CD4-positive, CD25-positive, alpha-beta regulatory T cell (primary cell): Measurements from ENCODE around the gene BLID. TPM values are rescaled to one million over a fixed set of nuclear protein-coding genes. Genes with fewer than 3 reads are reported as not detected.

ENCODE experiments used
- ATAC-seq, 2 donors: fragments of 150-1000 bp; cut with Tn5 transposase; one replicate each; pipeline ENCODE4 v1.10.0; 2021; ENCODE audit warnings: low read depth in 2 of 2, moderate number of reproducible peaks in 2 of 2, moderate library complexity in 1 of 2
- DNase-seq, 3 donors: peaks; one replicate each; pipeline versions ENCODE4 v3.0.0 to v3.0.0-alpha.2; 2012 to 2022; ENCODE audit warnings: mixed read lengths in 1 of 3
- H3K27ac ChIP-seq: one replicate; pipeline ENCODE4 v1.7.0; 2013; ENCODE audit warnings: mild to moderate bottlenecking, low read length; ENCODE audit not compliant: insufficient read depth, poor library complexity, severe bottlenecking
- H3K27me3 ChIP-seq: one replicate; pipeline ENCODE4 v1.7.0; 2013; ENCODE audit warnings: low read length; ENCODE audit not compliant: control insufficient read depth, insufficient read depth
- H3K36me3 ChIP-seq: one replicate; pipeline ENCODE4 v1.7.0; 2013; ENCODE audit warnings: mild to moderate bottlenecking, low read length, moderate library complexity; ENCODE audit not compliant: control insufficient read depth, insufficient read depth
- H3K4me1 ChIP-seq: 2 replicates; pipeline ENCODE4 v1.7.0; 2013; ENCODE audit warnings: mild to moderate bottlenecking, low read length; ENCODE audit not compliant: insufficient read depth, control insufficient read depth, poor library complexity, severe bottlenecking
- H3K4me3 ChIP-seq: one replicate; pipeline ENCODE4 v1.7.0; 2013; ENCODE audit warnings: low read depth, mild to moderate bottlenecking, low read length, moderate library complexity
- H3K9me3 ChIP-seq, 2 experiments: 1 replicate in 1 of 2; 2 replicates in 1 of 2; pipeline ENCODE4 v1.7.0; 2013; ENCODE audit warnings: low read length in 2 of 2, mild to moderate bottlenecking in 1 of 2, moderate library complexity in 1 of 2; ENCODE audit not compliant: control insufficient read depth in 2 of 2
- H3K27ac Mint-ChIP-seq, 3 donors: one replicate each; pipeline ENCODE4 v1.8.0; 2020 to 2022; ENCODE audit warnings: mild to moderate bottlenecking in 3 of 3, mixed read lengths in 3 of 3, moderate library complexity in 2 of 3
- H3K27me3 Mint-ChIP-seq: one replicate; pipeline ENCODE4 v1.8.0; 2022; ENCODE audit warnings: mild to moderate bottlenecking, mixed read lengths
- H3K36me3 Mint-ChIP-seq: one replicate; pipeline ENCODE4 v1.8.0; 2020; ENCODE audit warnings: mixed read lengths
- H3K4me1 Mint-ChIP-seq, 4 donors: one replicate each; pipeline ENCODE4 v1.8.0; 2020 to 2022; ENCODE audit warnings: mixed read lengths in 4 of 4, mild to moderate bottlenecking in 1 of 4
- H3K4me3 Mint-ChIP-seq, 4 donors: one replicate each; pipeline ENCODE4 v1.8.0; 2020 to 2022; ENCODE audit warnings: mild to moderate bottlenecking in 4 of 4, mixed read lengths in 4 of 4, moderate library complexity in 3 of 4
- H3K9me3 Mint-ChIP-seq, 7 donors: one replicate each; pipeline ENCODE4 v1.8.0; 2020 to 2022; ENCODE audit warnings: mixed read lengths in 7 of 7, mild to moderate bottlenecking in 3 of 7, moderate library complexity in 2 of 7
- polyA plus RNA-seq, 4 donors: library from polyadenylated mRNA; unstranded; fragments of 300-500 nt; fragmentation: Illumina TruSeq; gene quantifications; one replicate each; pipeline ENCODE4 v1.2.3, GENCODE V29; 2021
- total RNA-seq: library from RNA; stranded (reverse); gene quantifications from one replicate; pipeline ENCODE4 v1.2.3, GENCODE V29; 2022

BLID gene
- total and polyA plus RNA-seq, 5 donors from 2014 or later: not detected

DNA sequence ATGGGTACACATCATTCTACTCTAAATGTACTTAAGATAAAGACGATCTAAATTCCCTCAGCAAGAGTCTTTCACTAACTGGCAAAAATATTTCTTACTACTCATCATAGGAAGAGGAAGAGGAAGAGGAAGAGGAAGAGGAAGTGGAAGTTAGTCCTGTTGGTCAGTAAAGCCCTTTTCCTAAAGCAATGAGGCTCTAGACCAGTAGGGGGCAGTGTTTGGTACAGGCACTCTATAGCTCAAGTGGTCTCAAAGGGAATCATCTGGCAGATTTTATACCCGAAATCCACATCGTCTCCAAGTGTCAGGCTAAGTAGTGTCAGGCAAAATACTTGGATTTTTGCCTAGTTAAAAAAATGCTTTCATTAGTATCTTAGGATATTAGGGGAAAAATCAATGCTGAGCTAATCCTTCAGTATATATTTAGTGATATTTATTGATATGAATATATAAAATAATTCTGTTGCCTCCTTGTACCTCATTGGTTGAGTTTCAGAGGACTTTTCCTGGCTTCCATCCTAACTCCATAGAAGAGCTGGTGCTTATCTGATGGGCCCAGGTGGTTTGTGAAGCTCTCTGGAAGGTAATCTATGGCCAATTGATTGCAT is 7.7 kb downstream of the BLID start:
- no peak overlapping the region for H3K27ac ChIP-seq
- Mint-ChIP-seq H3K27ac (no peak overlapping the region), H3K4me3 (no peak overlapping the region), H3K36me3 (no peaks in the 10 kb centered on the region), H3K9me3 (peaks cover 0 to 6% (median 0%) of the 10 kb centered on the region in 7 donors), H3K27me3 (no peaks in the 10 kb centered on the region), H3K4me1 (no peaks in the 10 kb centered on the region)
- DNase-seq (peak in 1 of 3 donors; percentile 9), ATAC-seq (no peak)
- no peaks in the 10 kb centered on the region for H3K36me3 ChIP-seq
- H3K27me3 ChIP-seq: peaks cover 2% of the 10 kb centered on the region
- no peaks in the 10 kb centered on the region for H3K4me1 ChIP-seq
- H3K9me3 ChIP-seq: no peaks in the 10 kb centered on the region
- no peak overlapping the region for H3K4me3 ChIP-seq

DNA sequence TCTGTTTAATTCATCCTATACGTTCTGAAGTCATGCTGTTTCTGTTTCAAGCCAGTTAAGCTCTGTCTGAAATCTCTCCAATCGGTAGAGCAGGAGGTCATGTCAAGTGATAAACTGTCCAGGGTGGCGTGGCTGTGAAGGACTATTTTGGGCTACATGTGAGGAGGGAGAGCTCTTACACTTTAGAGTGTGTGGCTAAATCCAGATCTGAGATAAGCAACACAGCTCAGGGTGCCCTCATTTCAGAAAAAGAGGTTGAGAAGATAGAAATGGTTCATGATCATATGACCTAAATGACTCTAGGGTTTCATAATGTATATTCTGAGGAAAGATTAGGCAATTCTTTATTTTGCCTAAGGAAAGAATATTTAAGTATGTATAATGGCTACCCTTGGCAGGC is 8.4 kb downstream of the BLID start:
- H3K27me3 Mint-ChIP-seq: no peaks in the 10 kb centered on the region

DNA sequence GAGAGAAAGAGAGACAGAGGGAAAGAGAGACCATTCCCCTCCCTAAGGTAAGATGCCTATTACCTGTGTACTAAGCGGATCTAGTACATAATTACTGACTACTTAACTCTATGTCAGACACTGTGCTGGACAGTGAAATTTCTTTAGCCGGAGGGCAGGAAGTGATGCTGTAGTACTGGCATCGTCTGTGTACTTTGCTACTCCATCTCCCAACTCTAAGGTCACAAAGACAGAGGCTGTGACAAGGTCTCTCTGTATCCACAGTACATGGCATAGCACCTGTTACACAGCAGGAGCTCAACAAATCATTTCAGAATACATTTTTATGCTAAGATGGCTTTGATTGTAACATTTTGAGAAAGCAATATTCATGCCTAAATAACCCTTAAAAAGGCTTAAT is 9.0 kb downstream of the BLID start:
- H3K36me3 Mint-ChIP-seq: no peaks in the 10 kb centered on the region
- DNase-seq (no peak), ATAC-seq (no peak)
- peaks cover 4% of the 10 kb centered on the region for H3K27me3 ChIP-seq
- H3K4me3 ChIP-seq: no peak overlapping the region
- no peak overlapping the region for H3K27ac ChIP-seq
- H3K4me3 Mint-ChIP-seq: no peak overlapping the region
- no peaks in the 10 kb centered on the region for H3K9me3 ChIP-seq
- no peak overlapping the region for H3K27ac Mint-ChIP-seq
- H3K4me1 Mint-ChIP-seq: no peaks in the 10 kb centered on the region
- H3K27me3 Mint-ChIP-seq: no peaks in the 10 kb centered on the region
- no peaks in the 10 kb centered on the region for H3K4me1 ChIP-seq
- no peaks in the 10 kb centered on the region for H3K36me3 ChIP-seq
- H3K9me3 Mint-ChIP-seq: peaks cover 0 to 6% (median 0%) of the 10 kb centered on the region in 7 donors

More for the DNA sequence above, 8.4 kb downstream of the BLID start:
- Histone ChIP-seq H3K36me3 (no peaks in the 10 kb centered on the region), H3K27ac (no peak overlapping the region), H3K27me3 (peaks cover 2% of the 10 kb centered on the region), H3K4me1 (no peaks in the 10 kb centered on the region), H3K9me3 (no peaks in the 10 kb centered on the region), H3K4me3 (no peak overlapping the region)
- H3K36me3 Mint-ChIP-seq: no peaks in the 10 kb centered on the region
- peaks cover 0 to 6% (median 0%) of the 10 kb centered on the region in 7 donors for H3K9me3 Mint-ChIP-seq
- DNase-seq (no peak), ATAC-seq (no peak)
- H3K27ac Mint-ChIP-seq: no peak overlapping the region
- H3K4me3 Mint-ChIP-seq: no peak overlapping the region
- H3K4me1 Mint-ChIP-seq: no peaks in the 10 kb centered on the region

DNA sequence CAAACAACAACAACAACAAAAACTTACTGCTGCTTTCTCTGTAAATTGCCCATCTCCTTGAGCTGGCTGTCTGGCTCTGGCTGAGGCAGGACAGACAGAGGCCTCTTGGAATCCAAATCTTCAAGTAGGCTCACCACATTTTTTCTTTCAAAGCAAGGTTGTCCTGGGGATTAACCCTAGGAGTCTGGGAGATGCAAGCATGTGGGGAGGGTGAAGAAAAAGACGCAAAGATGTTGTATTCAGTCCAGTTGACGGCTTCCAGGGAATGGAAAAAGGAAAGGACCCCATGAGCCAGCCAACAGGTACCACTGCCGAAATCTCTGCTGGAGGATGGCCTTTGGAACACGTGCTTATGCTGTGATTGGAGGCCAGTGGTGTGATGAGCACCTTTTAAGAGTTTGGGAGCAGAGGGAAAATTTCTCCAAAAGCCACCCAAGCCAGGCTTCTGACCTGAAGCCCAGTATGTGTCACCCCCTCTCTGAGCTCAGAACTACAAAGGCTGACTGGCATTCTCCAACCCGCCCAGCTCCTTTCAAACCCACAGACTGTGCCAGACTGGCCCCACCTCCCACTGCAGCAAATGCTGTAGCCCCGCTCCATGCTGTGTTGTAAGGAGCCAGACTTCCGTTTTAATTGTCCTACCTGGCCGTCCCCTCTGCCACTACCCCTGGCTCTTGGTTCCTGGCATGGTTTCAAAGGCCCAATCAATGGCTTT is 10.8 kb downstream of the BLID start:
- Mint-ChIP-seq H3K36me3 (no peaks in the 10 kb centered on the region), H3K4me1 (peaks cover 0 to 5% (median 2%) of the 10 kb centered on the region in 4 donors), H3K9me3 (peaks cover 0 to 7% (median 0%) of the 10 kb centered on the region in 7 donors), H3K4me3 (no peak overlapping the region), H3K27ac (no peak overlapping the region), H3K27me3 (peaks cover 3% of the 10 kb centered on the region)
- H3K4me1 ChIP-seq: peaks cover 3% of the 10 kb centered on the region
- H3K27ac ChIP-seq: no peak overlapping the region
- no peaks in the 10 kb centered on the region for H3K36me3 ChIP-seq
- no peak for DNase-seq
- H3K27me3 ChIP-seq: peaks cover 13% of the 10 kb centered on the region
- H3K4me3 ChIP-seq: no peak overlapping the region
- ATAC-seq: no peak
- H3K9me3 ChIP-seq: no peaks in the 10 kb centered on the region

DNA sequence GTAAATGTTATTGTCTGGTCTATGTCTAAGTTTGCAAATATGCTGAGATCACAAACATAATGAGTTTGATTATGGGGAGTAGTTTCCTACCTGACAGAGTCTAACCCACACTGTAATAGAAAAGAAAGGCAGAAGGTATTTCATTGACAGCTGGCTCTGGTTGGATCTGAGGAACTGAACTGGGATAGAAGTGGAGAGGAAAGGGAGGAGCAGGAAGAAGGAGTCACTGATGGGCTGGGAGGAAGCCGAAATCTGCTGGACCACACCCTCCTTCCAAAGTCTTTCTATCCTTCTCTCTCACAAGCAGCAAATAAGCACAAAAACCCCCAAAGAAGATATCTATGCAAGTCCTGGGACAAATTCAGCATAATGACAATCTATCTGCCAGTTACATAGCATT is 11.7 kb downstream of the BLID start:
- Histone ChIP-seq H3K4me3 (no peak overlapping the region), H3K27me3 (peaks cover 18% of the 10 kb centered on the region), H3K9me3 (no peaks in the 10 kb centered on the region), H3K4me1 (peaks cover 3% of the 10 kb centered on the region), H3K27ac (no peak overlapping the region), H3K36me3 (no peaks in the 10 kb centered on the region)
- Mint-ChIP-seq H3K27me3 (peaks cover 11% of the 10 kb centered on the region), H3K4me1 (peaks cover 0 to 8% (median 6%) of the 10 kb centered on the region in 4 donors), H3K27ac (no peak overlapping the region), H3K9me3 (peaks cover 0 to 12% (median 0%) of the 10 kb centered on the region in 7 donors), H3K4me3 (no peak overlapping the region), H3K36me3 (no peaks in the 10 kb centered on the region)
- DNase-seq (no peak), ATAC-seq (no peak)

DNA sequence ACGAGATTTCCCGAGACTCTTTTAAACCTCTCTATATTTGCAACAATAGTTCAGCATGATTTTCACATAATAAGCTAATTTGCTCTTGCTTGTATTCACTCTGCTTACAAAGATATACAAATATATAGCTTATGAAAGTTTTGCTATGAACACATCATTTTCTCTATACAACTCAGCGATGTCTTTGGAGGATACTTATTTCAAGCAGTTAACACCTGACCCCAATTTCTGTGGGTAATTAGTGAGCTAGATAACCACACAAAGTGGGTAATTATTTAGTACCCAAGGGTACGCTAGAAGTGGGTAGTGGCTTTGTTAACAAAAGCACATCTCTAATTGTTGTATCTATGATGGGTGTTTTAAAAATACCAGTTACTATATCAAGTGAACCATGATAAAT is 12.3 kb downstream of the BLID start:
- no peak overlapping the region for H3K27ac Mint-ChIP-seq
- Histone ChIP-seq H3K9me3 (no peaks in the 10 kb centered on the region), H3K4me3 (no peak overlapping the region), H3K27me3 (peaks cover 21% of the 10 kb centered on the region), H3K27ac (no peak overlapping the region), H3K4me1 (peaks cover 3% of the 10 kb centered on the region), H3K36me3 (no peaks in the 10 kb centered on the region)
- H3K9me3 Mint-ChIP-seq: peaks cover 0 to 12% (median 0%) of the 10 kb centered on the region in 7 donors
- H3K4me1 Mint-ChIP-seq: peaks cover 0 to 8% (median 6%) of the 10 kb centered on the region in 4 donors
- no peaks in the 10 kb centered on the region for H3K36me3 Mint-ChIP-seq
- DNase-seq (no peak), ATAC-seq (no peak)
- peaks cover 14% of the 10 kb centered on the region for H3K27me3 Mint-ChIP-seq
- no peak overlapping the region for H3K4me3 Mint-ChIP-seq

DNA sequence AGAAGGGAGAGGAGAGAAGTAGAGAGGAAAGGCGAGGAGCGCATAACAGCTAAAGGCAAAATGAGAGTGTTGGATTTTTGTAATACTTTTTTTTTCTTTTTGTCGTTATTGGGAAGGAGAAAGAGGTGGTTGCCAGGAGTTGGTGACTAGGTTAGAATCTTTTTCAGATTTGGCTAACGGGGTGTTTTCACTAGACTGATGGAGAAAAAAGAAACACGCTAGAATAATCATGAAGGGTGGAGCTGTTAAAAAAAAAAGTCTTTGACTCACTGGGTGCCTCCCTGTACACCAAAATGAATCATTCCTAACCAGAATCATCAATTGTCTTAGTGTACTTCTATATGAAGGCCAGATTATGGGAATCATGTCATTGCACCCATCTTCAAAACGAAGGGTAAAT is 12.7 kb downstream of the BLID start:
- no peak for ATAC-seq
- peaks cover 21% of the 10 kb centered on the region for H3K27me3 ChIP-seq

More for the DNA sequence above, 12.7 kb downstream of the BLID start:
- Histone ChIP-seq H3K4me1 (peaks cover 3% of the 10 kb centered on the region), H3K9me3 (no peaks in the 10 kb centered on the region), H3K36me3 (no peaks in the 10 kb centered on the region), H3K4me3 (no peak overlapping the region), H3K27ac (no peak overlapping the region)
- Mint-ChIP-seq H3K9me3 (peaks cover 0 to 12% (median 0%) of the 10 kb centered on the region in 7 donors), H3K27me3 (peaks cover 17% of the 10 kb centered on the region), H3K4me1 (peaks cover 0 to 8% (median 6%) of the 10 kb centered on the region in 4 donors), H3K36me3 (no peaks in the 10 kb centered on the region), H3K4me3 (no peak overlapping the region), H3K27ac (no peak overlapping the region)
- DNase-seq: no peak
